Nephron progenitor cell (in vitro differentiated cells): Measurements from ENCODE around the gene DPF3.
"Not testable (repeated sequence)": the region's sequence is repeated elsewhere in the genome, so short reads cannot be mapped to it uniquely, and the experiment has no call there.

Source experiments
- DNase-seq: peaks from one replicate; pipeline ENCODE4 v3.0.0; 2021
- H3K27ac Mint-ChIP-seq: 2 replicates; pipeline ENCODE4 v1.8.0; 2021; ENCODE audit warnings: mild to moderate bottlenecking, moderate library complexity, mixed read lengths
- H3K27me3 Mint-ChIP-seq: 2 replicates; pipeline ENCODE4 v1.8.0; 2021; ENCODE audit warnings: mild to moderate bottlenecking, low read depth, mixed read lengths; ENCODE audit not compliant: poor library complexity
- H3K36me3 Mint-ChIP-seq: 2 replicates; pipeline ENCODE4 v1.8.0; 2021; ENCODE audit warnings: low read depth, mixed read lengths
- H3K4me1 Mint-ChIP-seq: 2 replicates; pipeline ENCODE4 v1.8.0; 2021; ENCODE audit warnings: mixed read lengths
- H3K4me3 Mint-ChIP-seq: 2 replicates; pipeline ENCODE4 v1.8.0; 2021; ENCODE audit warnings: mild to moderate bottlenecking, moderate library complexity, mixed read lengths
- H3K9me3 Mint-ChIP-seq: 2 replicates; pipeline ENCODE4 v1.8.0; 2021; ENCODE audit warnings: mild to moderate bottlenecking, moderate library complexity, mixed read lengths
- TF ChIP-seq, protein P1 (sequence below): fragments of 200-600 bp; sonication (generic); IDR thresholded peaks from 2 replicates; pipeline ENCODE4 v1.5.0; 2021; ENCODE audit warnings: antibody characterized with exemption

Gene DPF3

DNA sequence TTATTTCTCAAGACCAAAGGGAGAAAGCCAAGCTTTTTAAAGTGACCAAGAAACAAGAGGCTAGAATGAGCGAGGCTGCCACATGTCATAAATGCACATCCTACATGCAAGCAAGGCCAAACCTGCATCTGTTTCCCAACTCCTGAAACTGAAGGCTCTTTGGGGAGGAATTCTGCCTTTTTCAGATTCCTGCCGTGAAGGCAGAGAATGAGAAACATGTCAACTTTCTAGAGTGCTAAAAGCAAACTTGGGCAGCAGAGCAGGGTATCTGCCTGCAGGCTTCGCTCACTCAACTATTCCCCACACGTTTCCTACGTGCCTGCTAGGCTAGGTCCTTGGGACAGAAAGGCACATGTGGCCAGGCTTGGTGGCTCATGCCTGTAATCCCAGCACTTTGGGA is 15.2 kb downstream of the DPF3 start:
- Mint-ChIP-seq H3K27me3 (peaks cover 4% of the 10 kb centered on the region), H3K36me3 (peaks cover 17% of the 10 kb centered on the region)

DNA sequence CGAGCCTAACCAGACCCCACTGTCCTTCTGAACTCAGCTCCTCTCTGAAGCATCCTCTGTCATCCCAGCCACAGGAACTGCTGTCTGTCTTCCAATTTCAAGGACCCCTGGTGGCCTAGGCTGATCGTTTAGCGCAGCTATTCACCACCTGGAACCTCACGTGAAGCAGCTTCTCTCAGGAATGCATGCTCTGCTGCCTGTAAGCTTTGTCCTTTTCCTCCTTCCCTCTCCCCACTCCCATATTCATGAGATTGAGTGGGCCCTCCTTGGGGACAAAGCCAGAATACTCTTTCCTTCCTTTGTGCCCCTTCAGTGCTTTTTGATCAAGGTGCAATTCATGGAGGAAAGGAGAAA is 17.2 kb downstream of the DPF3 start:
- peak overlapping the region; percentile 31 for H3K4me3 Mint-ChIP-seq
- H3K27me3 Mint-ChIP-seq = peaks cover 4% of the 10 kb centered on the region
- peaks cover 26% of the 10 kb centered on the region for H3K36me3 Mint-ChIP-seq
- H3K27ac Mint-ChIP-seq = peak overlapping the region; percentile 75
- peaks cover 13% of the 10 kb centered on the region for H3K9me3 Mint-ChIP-seq
- H3K4me1 Mint-ChIP-seq = peaks cover 62% of the 10 kb centered on the region
- TF ChIP-seq, protein P1, sequence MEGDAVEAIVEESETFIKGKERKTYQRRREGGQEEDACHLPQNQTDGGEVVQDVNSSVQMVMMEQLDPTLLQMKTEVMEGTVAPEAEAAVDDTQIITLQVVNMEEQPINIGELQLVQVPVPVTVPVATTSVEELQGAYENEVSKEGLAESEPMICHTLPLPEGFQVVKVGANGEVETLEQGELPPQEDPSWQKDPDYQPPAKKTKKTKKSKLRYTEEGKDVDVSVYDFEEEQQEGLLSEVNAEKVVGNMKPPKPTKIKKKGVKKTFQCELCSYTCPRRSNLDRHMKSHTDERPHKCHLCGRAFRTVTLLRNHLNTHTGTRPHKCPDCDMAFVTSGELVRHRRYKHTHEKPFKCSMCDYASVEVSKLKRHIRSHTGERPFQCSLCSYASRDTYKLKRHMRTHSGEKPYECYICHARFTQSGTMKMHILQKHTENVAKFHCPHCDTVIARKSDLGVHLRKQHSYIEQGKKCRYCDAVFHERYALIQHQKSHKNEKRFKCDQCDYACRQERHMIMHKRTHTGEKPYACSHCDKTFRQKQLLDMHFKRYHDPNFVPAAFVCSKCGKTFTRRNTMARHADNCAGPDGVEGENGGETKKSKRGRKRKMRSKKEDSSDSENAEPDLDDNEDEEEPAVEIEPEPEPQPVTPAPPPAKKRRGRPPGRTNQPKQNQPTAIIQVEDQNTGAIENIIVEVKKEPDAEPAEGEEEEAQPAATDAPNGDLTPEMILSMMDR = no peak
- no peak for DNase-seq

More for the DNA sequence above, 15.2 kb downstream of the DPF3 start:
- TF ChIP-seq, protein P1 = no peak
- no peak overlapping the region for H3K4me3 Mint-ChIP-seq
- H3K4me1 Mint-ChIP-seq = peaks cover 82% of the 10 kb centered on the region
- no peak for DNase-seq
- no peak overlapping the region for H3K27ac Mint-ChIP-seq
- peaks cover 7% of the 10 kb centered on the region for H3K9me3 Mint-ChIP-seq

DNA sequence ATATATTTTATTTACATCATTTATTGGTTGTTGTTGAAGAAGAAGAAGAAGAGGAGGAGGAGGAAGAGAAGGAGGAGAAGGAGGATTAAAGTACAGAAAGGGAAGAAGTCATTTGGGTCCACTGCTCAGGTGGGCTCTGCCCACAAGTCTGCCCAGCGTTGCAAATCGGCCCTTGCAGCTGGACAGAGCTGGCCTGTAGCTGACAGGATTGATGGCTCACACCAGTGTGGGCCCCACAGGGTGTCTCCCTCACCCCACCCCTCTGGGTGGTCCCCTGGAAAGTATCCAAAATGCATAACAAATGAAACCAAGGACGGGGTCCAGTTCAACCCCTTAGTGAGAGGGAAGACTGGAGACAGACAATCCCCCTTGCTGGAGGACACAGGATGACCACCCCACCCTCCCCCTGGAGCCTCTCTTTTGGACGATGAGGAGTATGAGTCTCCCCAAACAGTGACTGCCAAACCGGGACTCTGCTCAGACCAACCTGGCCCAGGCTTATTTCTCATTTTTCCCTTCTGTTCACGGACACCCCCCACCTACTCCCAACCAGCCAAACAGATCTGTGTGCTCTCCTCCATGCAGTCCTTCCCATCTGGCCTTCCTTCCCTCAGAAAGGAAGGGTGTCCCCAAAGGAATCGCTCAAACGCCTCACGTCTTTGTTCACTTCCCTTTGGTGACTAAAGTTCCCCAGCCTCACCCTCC is 17.7 kb downstream of the DPF3 start:
- H3K27me3 Mint-ChIP-seq = peaks cover 4% of the 10 kb centered on the region
- peak overlapping the region; percentile 75 for H3K27ac Mint-ChIP-seq
- H3K4me3 Mint-ChIP-seq = peak overlapping the region; percentile 31
- TF ChIP-seq, protein P1 = no peak
- peaks cover 56% of the 10 kb centered on the region for H3K4me1 Mint-ChIP-seq
- peaks cover 32% of the 10 kb centered on the region for H3K36me3 Mint-ChIP-seq
- DNase-seq = no peak
- H3K9me3 Mint-ChIP-seq = peaks cover 15% of the 10 kb centered on the region

DNA sequence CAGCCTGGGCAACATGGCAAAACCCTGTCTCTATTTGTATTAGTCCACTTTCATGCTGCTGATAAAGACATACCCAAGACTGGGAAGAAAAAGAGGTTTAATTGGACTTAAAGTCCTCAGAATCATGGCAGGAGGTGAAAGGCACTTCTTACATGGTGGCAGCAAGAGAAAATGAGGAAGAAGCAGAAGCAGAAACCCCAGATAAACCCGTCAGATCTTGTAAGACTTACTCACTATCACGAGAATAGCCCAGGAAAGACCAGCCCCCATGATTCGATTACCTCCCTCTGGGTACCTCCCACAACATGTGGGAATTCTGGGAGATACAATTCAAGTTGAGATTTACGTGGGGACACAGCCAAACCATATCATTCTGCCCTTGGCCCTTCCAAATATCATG is 23.0 kb downstream of the DPF3 start:
- not testable (repeated sequence) for H3K4me3 Mint-ChIP-seq, DNase-seq, H3K27ac Mint-ChIP-seq, H3K27me3 Mint-ChIP-seq
- Mint-ChIP-seq H3K4me1 (peaks cover 11% of the 10 kb centered on the region), H3K36me3 (peaks cover 42% of the 10 kb centered on the region), H3K9me3 (peaks cover 22% of the 10 kb centered on the region)

DNA sequence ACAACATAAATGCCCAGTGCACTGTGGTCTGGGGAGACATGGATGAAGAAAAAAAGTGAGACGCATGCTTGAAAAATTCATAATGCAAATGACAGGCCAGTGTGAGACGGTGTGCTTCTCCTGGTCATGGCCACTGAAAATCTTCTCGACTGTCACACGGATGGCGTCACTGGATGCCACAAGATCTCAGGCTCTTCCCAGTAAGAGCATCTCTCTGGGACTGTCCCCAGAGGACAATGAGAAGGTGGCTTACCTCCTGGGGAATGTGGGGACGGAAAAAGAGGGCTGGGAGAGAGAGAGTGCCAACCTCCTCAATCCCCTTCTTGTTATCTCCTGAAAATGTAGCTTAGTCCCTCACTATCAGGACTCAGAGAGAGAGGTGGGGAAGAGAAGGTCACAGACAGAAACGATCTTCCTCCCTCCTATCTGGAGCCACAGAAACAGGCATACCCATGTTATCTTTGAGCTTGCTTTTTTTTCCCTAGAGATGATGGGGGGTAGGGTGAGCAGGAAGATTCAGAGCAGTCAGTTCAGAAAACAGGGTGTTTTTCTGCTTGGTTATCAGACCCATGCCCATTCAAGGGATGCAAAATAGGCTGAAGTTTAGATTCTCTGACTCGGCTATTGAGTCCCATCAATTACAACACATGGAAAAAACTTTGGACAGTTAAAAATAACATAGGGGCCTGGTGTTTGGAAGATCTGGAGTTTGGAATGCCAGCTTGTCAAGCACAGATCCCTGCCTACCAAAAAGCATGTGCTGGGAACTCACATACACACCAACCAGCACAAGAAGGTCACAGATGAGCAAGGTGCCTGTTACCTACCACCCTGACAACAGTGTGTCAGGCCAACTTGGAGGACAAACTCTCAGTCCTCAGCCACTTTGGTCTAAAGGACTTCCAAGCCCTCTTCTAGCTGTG is 24.2 kb downstream of the DPF3 start:
- DNase-seq = no peak
- Mint-ChIP-seq H3K4me3 (no peak overlapping the region), H3K4me1 (peaks cover 8% of the 10 kb centered on the region), H3K9me3 (peaks cover 20% of the 10 kb centered on the region), H3K27ac (peak overlapping the region; percentile 27), H3K27me3 (peaks cover 5% of the 10 kb centered on the region), H3K36me3 (peaks cover 41% of the 10 kb centered on the region)
- TF ChIP-seq, protein P1 = no peak

DNA sequence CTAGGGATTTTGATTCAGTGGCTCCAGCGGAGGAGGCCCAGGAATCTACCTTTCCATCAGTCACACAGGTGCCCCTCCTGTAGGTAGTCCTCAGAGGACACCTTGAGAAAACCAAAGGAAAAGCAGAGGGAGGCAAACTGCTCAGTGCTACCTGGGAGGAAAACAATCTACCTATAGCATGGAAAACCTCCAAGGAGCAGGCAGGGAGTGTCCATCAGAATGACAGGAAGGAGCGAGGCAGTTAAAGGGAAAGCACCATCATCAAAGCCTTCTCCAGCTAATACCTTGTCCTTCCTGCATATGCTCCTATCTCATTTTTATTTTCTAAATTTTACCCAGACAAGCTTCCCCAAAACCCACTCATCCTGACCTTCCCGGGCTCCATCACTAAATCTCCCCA is 25.4 kb downstream of the DPF3 start:
- no peak for DNase-seq
- H3K4me3 Mint-ChIP-seq = no peak overlapping the region
- H3K27ac Mint-ChIP-seq = no peak overlapping the region
- TF ChIP-seq, protein P1 = no peak
- peaks cover 15% of the 10 kb centered on the region for H3K9me3 Mint-ChIP-seq
- H3K36me3 Mint-ChIP-seq = peaks cover 36% of the 10 kb centered on the region
- peaks cover 8% of the 10 kb centered on the region for H3K4me1 Mint-ChIP-seq
- peaks cover 5% of the 10 kb centered on the region for H3K27me3 Mint-ChIP-seq
